Amniotic stem cell (primary cell): Measurements from ENCODE around the gene MTMR4.
"Not testable (repeated sequence)": the region's sequence is repeated elsewhere in the genome, so short reads cannot be mapped to it uniquely, and the experiment has no call there.

Source experiments
- DNase-seq: peaks from one replicate; lab custom pipeline; 2025; lab: John Stamatoyannopoulos, UW

Gene MTMR4

GRCh38 chr17:58513965-58514769 is at the start of gene MTMR4:
MTMR4 (minus strand) TSS chr17:58514638; CDS start chr17:58514407, 231 bp downstream.
- peak; percentile 58 for DNase-seq

GRCh38 chr17:58560511-58560910 is 46.1 kb upstream of the MTMR4 start:
- DNase-seq: no peak

GRCh38 chr17:58557981-58558380 is 43.5 kb upstream of the MTMR4 start:
- no peak for DNase-seq

GRCh38 chr17:58556833-58557250 is 42.4 kb upstream of the MTMR4 start:
- no peak for DNase-seq

GRCh38 chr17:58555109-58555508 is 40.7 kb upstream of the MTMR4 start:
- DNase-seq: not testable (repeated sequence)

- no peak for DNase-seq
Measured at GRCh38 chr17:58541249-58541648, 26.8 kb upstream of the MTMR4 start.

- DNase-seq: no peak
Measured at GRCh38 chr17:58539698-58540097, 25.3 kb upstream of the MTMR4 start.

GRCh38 chr17:58538811-58539409 is 24.5 kb upstream of the MTMR4 start:
- DNase-seq: no peak

GRCh38 chr17:58537266-58537665 is 22.8 kb upstream of the MTMR4 start:
- no peak for DNase-seq

- no peak for DNase-seq
Measured at GRCh38 chr17:58536542-58536941, 22.1 kb upstream of the MTMR4 start.

- no peak for DNase-seq
Measured at GRCh38 chr17:58535431-58535830, 21.0 kb upstream of the MTMR4 start.

- DNase-seq: no peak
Measured at GRCh38 chr17:58534901-58535421, 20.5 kb upstream of the MTMR4 start.

GRCh38 chr17:58534331-58534730 is 19.9 kb upstream of the MTMR4 start:
- no peak for DNase-seq

- DNase-seq: no peak
Measured at GRCh38 chr17:58533616-58534188, 19.3 kb upstream of the MTMR4 start.

- DNase-seq: no peak
Measured at GRCh38 chr17:58532555-58532951, 18.1 kb upstream of the MTMR4 start.

- no peak for DNase-seq
Measured at GRCh38 chr17:58531661-58532554, 17.5 kb upstream of the MTMR4 start.

GRCh38 chr17:58531122-58531521 is 16.7 kb upstream of the MTMR4 start:
- no peak for DNase-seq

GRCh38 chr17:58530655-58531054 is 16.2 kb upstream of the MTMR4 start:
- DNase-seq: no peak

- DNase-seq: no peak
Measured at GRCh38 chr17:58529275-58529674, 14.8 kb upstream of the MTMR4 start.

GRCh38 chr17:58528443-58528842 is 14.0 kb upstream of the MTMR4 start:
- no peak for DNase-seq

- no peak for DNase-seq
Measured at GRCh38 chr17:58527949-58528348, 13.5 kb upstream of the MTMR4 start.

GRCh38 chr17:58527306-58527705 is 12.9 kb upstream of the MTMR4 start:
- no peak for DNase-seq
